GM12864 (cell line): Measurements from ENCODE around the gene FAAP100.

ENCODE experiments used
- DNase-seq: peaks from one replicate; pipeline ENCODE4 v3.0.0-alpha.2; 2011; ENCODE audit warnings: low read depth
- H3K4me3 ChIP-seq: 2 replicates; pipeline ENCODE4 v1.5.1; 2011; ENCODE audit warnings: mild to moderate bottlenecking, low read depth, low read length, control low read depth
- TF ChIP-seq, protein P1 (sequence below): IDR thresholded peaks from 2 replicates; pipeline ENCODE4 v1.5.1; 2011; ENCODE audit warnings: low read depth, mild to moderate bottlenecking, moderate library complexity, low read length, control low read depth, inconsistent platforms; ENCODE audit errors: missing control alignments

FAAP100 gene

DNA sequence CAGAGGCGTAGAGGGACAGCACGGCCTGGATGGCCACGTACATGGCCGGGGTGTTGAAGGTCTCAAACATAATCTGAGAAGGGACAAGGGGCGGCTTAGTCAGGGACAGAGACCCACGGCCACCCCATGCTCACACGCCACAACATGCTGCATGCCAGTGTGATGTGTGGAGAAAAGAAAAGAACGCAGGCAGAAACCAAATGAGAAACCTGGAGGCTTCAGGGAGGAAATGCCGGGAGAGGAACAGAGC is 40.7 kb downstream of the FAAP100 start:
- no peak for DNase-seq
- TF ChIP-seq, protein P1, sequence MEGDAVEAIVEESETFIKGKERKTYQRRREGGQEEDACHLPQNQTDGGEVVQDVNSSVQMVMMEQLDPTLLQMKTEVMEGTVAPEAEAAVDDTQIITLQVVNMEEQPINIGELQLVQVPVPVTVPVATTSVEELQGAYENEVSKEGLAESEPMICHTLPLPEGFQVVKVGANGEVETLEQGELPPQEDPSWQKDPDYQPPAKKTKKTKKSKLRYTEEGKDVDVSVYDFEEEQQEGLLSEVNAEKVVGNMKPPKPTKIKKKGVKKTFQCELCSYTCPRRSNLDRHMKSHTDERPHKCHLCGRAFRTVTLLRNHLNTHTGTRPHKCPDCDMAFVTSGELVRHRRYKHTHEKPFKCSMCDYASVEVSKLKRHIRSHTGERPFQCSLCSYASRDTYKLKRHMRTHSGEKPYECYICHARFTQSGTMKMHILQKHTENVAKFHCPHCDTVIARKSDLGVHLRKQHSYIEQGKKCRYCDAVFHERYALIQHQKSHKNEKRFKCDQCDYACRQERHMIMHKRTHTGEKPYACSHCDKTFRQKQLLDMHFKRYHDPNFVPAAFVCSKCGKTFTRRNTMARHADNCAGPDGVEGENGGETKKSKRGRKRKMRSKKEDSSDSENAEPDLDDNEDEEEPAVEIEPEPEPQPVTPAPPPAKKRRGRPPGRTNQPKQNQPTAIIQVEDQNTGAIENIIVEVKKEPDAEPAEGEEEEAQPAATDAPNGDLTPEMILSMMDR, result no peak
- H3K4me3 ChIP-seq, result peak overlapping the region; percentile 84

DNA sequence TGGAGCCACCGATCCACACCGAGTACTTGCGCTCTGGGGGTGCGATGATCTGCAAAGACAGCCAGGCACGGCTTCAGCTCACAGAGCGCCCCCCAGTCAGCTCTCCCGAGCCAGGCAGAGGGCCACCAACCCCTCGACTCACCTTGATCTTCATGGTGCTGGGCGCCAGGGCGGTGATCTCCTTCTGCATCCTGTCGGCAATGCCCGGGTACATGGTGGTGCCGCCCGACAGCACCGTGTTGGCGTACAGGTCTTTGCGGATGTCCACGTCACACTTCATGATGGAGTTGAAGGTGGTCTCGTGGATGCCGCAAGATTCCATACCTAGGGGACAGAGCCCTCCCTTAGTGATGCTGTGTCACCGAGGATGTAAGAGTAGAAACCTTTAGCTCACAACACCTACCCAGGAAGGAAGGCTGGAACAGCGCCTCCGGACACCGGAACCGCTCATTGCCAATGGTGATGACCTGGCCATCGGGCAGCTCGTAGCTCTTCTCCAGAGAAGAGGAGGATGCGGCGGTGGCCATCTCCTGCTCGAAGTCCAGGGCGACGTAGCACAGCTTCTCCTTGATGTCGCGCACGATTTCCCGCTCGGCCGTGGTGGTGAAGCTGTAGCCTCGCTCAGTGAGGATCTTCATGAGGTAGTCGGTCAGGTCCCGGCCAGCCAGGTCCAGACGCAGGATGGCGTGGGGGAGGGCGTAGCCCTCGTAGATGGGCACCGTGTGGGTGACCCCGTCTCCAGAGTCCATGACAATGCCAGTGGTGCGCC is 41.2 kb downstream of the FAAP100 start:
- DNase-seq, result no peak
- H3K4me3 ChIP-seq, result peak overlapping the region; percentile 84
- TF ChIP-seq, protein P1, result no peak

DNA sequence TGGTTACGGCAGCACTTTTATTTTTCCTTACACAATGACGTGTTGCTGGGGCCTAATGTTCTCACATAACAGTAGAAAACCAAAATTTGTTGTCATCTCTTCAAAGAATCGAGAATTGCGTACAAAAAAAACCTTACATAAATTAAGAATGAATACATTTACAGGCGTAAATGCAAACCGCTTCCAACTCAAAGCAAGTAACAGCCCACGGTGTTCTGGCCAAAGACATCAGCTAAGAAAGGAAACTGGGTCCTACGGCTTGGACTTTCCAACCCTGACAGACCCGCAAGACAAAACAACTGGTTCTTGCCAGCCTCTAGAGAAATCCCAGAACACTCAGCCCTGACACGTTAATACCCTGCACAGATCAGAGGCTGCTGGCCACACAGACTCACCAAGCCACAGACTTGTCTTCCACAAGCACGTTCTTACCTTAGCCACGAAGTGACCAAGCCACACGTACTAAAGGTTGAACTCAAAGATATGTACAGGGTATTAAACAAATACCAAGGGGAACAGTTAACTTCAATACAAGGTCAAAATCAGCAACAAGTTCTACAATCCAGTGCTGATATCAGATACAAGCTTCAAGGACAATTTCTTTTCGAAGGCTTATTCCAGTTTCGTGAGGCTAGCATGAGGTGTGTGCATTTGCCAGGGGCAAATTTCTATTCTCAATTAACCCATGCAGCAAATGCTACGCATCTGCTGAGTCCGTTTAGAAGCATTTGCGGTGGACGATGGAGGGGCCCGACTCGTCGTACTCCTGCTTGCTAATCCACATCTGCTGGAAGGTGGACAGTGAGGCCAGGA is 42.0 kb downstream of the FAAP100 start:
- no peak for DNase-seq
- peak overlapping the region; percentile 84 for H3K4me3 ChIP-seq
- TF ChIP-seq, protein P1, result no peak

DNA sequence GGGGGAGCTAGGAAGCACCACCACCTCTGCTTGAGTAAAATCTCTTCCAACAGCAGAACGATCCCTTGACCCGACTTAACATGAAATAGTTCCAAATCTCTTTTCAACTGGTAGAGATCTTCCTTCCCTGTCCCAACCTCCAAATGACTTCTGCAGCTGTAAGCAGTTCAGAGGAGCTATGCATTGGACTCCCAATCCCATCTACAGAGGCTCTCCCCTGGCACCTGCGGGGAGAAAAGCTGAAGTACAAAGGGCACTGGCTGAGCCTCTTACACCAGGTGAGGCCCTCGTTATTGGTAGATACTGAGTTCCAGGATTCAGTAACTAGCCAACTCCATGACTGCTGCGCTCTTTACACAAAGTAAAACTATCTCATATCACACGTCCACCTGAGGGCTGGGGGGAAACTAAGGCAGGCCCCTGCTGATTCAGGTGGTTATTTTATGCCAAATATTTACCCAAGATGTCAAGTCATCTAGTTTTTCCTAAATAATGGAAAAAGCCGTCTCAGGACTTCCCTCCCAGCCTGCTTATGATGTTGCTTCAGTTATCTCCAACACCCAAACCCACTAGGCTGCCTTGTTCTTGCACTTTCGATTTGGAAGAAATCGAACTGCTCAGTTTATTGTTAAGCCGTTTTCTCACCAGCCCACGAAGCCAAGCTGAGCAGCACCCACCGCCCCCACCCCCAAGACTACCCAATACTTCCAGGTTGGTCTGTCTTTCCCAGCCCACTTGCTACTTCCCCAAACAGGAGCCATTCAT is 42.8 kb downstream of the FAAP100 start:
- TF ChIP-seq, protein P1, result no peak
- peak overlapping the region; percentile 84 for H3K4me3 ChIP-seq
- no peak for DNase-seq

DNA sequence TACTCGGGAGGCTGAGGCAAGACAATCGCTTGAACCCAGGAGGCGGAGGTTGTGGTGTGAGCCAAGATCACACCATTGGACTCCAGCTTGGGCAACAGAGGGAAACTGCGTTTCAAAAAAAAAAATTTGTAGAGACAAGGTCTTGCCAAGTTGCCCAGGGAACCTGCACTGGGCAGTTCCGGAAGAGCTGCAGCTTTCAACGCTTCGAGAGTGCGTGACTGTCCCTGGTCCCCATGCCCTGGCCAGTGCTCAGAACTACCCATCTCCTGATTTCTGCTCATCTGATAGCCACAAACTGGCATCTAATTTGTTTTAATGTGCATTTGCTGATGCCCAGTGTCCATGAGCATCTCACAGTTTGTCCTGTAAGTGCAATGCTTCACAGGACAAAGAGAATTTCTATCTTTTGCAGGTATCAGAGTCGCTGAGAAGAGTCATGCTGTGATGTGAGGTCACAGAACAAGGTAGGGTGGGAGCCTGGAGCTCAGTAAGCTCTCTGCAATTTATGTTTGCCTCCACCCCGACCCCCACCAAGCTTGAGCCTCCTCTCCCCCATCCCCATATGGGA is 43.4 kb downstream of the FAAP100 start:
- TF ChIP-seq, protein P1, result no peak
- DNase-seq, result no peak

DNA sequence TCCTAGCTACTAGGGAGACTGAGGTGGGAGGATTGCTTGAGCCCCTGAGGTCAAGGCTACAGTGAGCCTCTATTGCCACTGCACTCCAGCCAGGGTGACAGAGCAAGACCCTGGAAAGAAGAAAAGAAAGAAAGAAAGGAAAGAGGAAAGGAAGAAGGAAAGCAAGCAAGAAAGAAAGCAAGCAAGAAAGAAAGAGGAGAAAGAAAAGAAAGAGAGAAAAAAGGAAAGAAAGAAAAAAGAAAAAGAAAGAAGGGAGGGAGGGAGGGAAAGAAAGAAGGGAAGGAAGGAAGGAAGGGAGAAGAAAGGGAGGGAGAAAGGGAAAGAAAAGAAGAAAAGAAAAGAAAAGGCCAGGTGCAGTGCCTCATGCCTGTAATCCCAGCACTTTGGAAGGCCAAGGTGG is 48.5 kb downstream of the FAAP100 start:
- no peak for DNase-seq
- TF ChIP-seq, protein P1, result no peak
- no peak overlapping the region for H3K4me3 ChIP-seq

More for the DNA sequence above, 43.4 kb downstream of the FAAP100 start:
- peak overlapping the region; percentile 84; the same call in 1 of the 2 replicates for H3K4me3 ChIP-seq
